ENCODE results near the gene GPX7.
A peak's percentile ranks its signal among the peaks of the same experiment; 100 is the strongest.

The GPX7 gene

DNA sequence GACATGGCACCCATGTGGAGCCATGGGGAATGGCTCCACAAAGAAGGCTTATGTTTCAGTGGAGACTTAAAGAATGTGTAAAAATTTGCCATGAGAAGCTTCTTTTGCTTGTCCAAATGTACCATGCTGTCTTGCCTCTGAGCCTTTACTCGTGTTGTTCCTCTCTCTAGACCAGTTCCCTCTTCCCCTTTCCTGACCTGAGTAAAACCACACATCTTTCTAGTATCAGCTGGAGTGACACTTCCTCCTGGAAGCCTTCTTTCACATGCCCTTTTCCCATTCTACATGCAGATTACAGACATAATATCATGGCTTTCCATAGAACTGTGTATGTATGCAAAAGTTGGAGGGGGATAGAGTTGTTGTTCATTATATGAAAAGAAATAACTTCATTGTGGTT, 13.6 kb upstream of the GPX7 start:
- DNase-seq = no peak

- DNase-seq = no peak
Observed at GRCh38 chr1:52590266-52590665, 11.9 kb upstream of the GPX7 start.

DNA sequence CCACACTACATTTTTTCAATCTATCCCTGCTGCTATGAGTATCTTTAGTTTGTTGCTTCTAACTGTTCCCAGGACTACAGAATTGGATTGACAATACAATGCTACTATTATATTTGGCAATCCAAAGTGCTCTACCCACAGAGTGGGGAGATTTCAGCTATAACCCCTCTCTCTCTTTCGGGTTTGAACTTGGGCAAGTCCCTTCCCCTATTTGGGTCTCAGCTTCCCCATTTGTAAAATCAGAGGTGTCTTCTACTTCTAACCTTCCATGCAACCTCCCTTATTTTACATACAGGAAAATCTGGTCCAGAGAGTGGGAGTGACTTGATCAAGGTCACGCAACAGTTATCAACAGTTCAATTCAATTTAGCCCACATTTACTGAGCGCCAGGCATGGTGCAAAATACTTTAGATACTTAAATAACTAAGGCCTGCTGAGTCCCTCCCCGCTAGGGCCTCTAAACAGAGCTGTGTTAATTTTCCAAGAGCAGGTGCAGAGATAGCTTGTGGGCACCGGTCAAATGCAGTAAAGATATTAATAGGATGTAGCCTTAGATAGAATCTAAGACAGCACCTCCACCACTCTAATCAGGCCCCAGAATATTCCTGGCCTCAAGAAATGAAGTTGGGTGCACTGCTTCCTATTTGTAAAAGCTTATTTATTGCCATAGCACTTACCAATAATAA, 9.4 kb upstream of the GPX7 start:
- no peak for DNase-seq

GRCh38 chr1:52593495-52593894, 8.7 kb upstream of the GPX7 start:
- DNase-seq = no peak

DNA sequence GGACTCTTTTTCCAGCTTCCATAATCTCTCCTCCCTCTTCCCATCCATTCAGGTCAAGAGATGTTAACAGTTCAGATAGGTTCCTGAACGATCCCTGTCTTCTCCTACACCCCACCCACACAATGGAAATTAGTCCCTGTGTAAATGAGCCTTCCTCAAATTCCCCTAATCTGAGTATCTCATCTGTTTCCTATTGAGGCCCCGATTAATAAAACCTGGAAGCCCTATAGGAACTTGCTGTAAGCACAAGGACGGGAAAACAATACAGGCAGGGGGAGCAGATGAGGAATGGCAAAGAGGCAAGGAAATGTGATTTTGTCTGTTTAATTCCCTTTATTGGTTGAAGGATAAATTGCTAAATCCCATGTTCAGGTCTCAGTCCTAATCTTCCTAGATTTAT, 7.1 kb upstream of the GPX7 start:
- no peak for DNase-seq

- no peak for DNase-seq
Observed at GRCh38 chr1:52597912-52598311, 4.3 kb upstream of the GPX7 start.

- DNase-seq = no peak
Observed at GRCh38 chr1:52598729-52599128, 3.4 kb upstream of the GPX7 start.

GRCh38 chr1:52599236-52599635, 2.9 kb upstream of the GPX7 start:
- no peak for DNase-seq

DNA sequence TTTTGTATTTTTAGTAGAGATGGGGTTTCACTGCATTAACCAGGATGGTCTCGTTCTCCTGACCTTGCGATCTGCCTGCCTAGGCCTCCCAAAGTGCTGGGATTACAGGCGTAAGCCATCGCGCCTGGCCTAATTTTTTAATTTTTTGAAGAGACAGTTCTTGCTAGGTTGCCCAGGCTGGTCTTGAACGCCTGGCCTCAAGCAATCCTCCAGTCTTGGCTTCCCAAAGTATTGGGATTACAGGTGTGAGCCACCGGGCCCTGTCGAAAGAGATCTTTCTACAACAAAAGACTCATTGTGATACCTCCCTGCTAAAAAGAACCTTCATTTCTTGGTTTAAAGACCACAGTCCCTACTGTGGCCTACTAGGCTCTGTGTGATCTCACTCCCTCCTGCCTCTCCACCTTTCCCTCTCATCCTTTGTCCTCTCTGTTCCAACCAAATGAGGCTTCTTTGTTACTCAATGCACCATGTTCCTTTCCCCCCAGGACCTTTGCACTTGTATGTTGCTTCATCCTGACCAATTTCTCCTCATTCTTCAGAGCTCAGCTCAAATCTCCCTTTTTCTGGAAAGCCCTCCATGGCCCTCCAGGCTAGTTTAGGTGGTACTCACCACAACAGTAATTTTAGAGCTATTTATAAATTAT, 1.5 kb upstream of the GPX7 start:
- no peak for DNase-seq

DNA sequence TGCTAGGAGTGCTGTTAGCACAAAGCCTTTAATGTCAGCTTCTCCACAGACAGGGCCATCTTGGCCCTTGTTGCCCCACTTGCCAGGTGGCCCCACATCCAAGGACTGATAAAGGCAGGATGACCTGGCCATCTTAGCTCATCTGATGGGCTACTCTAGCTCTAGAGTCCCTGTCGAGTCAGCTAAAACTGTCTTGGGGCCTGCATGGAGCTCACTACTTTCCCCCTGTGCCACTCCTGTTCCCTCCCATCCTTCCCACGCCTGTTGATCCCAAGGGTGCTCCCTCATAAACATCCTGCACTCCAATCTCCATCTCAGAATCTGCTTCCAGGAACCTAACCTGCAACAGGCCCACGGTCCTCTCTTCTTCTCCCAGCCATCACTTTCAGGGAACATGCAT, 652 bp upstream of the GPX7 start:
- DNase-seq = no peak

- DNase-seq = peak; percentile 5
Observed at GRCh38 chr1:52602856-52603600, 857 bp downstream of the GPX7 start.

DNA sequence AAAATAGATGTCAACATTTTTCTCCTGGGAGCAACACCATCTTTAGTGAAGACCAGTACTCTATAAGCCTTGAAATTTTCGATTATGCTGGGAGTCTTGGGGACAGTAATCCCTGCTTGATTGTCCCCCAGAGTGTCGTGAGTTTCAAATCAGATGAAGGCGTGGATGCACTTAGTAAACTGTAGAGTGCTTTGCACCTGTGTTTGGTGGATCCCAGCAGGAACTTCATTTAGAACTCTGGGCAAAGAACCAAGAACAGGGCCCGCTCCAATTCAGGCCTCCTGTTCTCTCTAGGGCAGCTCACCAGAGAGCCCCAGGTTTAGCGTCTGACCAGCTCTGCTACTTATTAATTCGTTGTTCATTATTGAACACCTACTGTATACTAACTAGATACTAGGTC, 1.5 kb downstream of the GPX7 start:
- DNase-seq = no peak

- no peak for DNase-seq
Observed at GRCh38 chr1:52604063-52604770, 2.0 kb downstream of the GPX7 start.

GRCh38 chr1:52613636-52614373, 11.6 kb downstream of the GPX7 start:
- no peak for DNase-seq

DNA sequence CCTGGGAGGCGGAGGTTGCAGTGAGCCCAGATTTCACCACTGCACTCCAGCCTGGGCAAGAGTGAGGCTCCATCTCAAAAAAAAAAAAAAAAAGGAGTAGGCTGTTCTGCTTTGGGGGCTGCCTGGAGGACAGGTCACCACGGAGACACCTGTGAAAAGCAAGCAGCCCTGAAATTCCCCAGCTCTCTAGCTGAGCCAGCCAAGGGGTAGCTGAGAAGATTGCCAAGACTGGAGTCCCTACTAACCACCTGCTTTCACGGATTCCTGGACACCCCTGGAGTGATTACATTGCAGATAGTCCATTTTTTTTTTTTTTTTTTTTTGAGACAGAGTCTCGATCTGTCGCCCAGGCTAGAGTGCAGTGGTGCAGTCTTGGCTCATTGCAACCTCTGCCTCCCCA, 12.5 kb downstream of the GPX7 start:
- no peak for DNase-seq

- no peak for DNase-seq
Observed at GRCh38 chr1:52615489-52616042, 13.4 kb downstream of the GPX7 start.

DNA sequence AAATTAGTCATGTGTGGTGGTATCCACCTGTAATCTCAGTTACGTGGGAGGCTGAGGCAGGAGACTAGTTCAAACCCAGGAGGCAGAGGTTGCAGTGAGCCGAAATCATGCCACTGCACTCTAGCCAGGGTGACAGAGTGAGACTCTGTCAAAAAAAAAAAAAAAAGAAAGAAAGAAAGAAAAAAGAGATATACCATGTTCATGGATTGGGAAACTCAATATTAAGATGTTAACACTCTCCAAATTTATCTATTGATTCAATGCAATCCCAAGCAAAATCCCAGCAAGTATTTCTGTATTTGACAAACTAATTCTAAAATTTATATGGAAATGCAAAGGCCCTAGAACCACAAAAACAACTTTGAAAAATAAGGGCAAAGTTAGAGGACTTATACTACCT, 19.8 kb downstream of the GPX7 start:
- DNase-seq = no peak

GRCh38 chr1:52623812-52624211, 21.6 kb downstream of the GPX7 start:
- no peak for DNase-seq

- no peak for DNase-seq
Observed at GRCh38 chr1:52627028-52627427, 24.9 kb downstream of the GPX7 start.

GRCh38 chr1:52628614-52629324, 26.6 kb downstream of the GPX7 start:
- DNase-seq = no peak

DNA sequence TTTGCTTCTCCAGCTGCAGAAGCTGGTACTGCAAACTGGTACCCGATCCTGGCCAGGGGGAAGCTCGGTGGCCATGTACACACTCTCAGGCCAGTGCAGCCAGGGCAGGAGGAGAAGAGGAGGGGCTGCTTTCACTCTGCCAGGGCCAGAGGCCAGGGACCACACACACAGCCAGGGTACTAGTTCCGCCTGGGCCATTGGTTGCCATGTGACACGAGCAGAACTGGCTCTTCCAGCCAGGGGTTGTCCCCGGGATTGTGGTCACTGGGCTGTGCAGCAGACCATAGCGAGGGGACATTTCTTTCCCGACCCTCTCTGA, 27.1 kb downstream of the GPX7 start:
- no peak for DNase-seq

- no peak for DNase-seq
Observed at GRCh38 chr1:52629667-52630066, 27.5 kb downstream of the GPX7 start.
